ENCODE results near the gene PLPP3.

Gene PLPP3

GRCh38 chr1:56583957-56584468 is 4.7 kb upstream of the PLPP3 start:
- Histone ChIP-seq H3K9me3 (ENCODE audit: control insufficient read depth, low read length) (no peaks in the 10 kb centered on the region), H3K79me2 (no peaks in the 10 kb centered on the region), H3K27ac (no peak overlapping the region), H3K4me3 (ENCODE audit: low read depth, low read length) (no peak overlapping the region), H3K27me3 (ENCODE audit: control insufficient read depth, insufficient read depth, low read length) (no peaks in the 10 kb centered on the region), H3K9ac (no peak overlapping the region), H3K4me2 (ENCODE audit: low read length) (no peak overlapping the region), H3K4me1 (no peaks in the 10 kb centered on the region), H2AFZ (no peak overlapping the region), H3K36me3 (ENCODE audit: control insufficient read depth, insufficient read depth, low read length) (no peaks in the 10 kb centered on the region)
- no peak for TF ChIP-seq CTCF (IDR thresholded peaks at IDR 0.05)

- no peak overlapping the region for H2AFZ ChIP-seq
- no peak for TF ChIP-seq CTCF (IDR thresholded peaks at IDR 0.05)
- H3K9me3 ChIP-seq (ENCODE audit: control insufficient read depth, low read length): no peaks in the 10 kb centered on the region
- H3K79me2 ChIP-seq: peaks cover 3% of the 10 kb centered on the region
- H3K36me3 ChIP-seq (ENCODE audit: control insufficient read depth, insufficient read depth, low read length): no peaks in the 10 kb centered on the region
- H3K4me1 ChIP-seq: no peaks in the 10 kb centered on the region
- H3K4me3 ChIP-seq (ENCODE audit: low read depth, low read length): no peak overlapping the region
- no peak overlapping the region for H3K27ac ChIP-seq
- no peaks in the 10 kb centered on the region for H3K27me3 ChIP-seq (ENCODE audit: control insufficient read depth, insufficient read depth, low read length)
- no peak overlapping the region for H3K9ac ChIP-seq
- H3K4me2 ChIP-seq (ENCODE audit: low read length): no peak overlapping the region
These were observed 1.4 kb upstream of the PLPP3 start for GRCh38 chr1:56580771-56581170.

GRCh38 chr1:56578138-56578962 is 1.0 kb downstream of the PLPP3 start:
- Histone ChIP-seq H3K79me2 (peaks cover 10% of the 10 kb centered on the region), H2AFZ (peak overlapping the region; percentile 83), H3K27me3 (ENCODE audit: control insufficient read depth, insufficient read depth, low read length) (no peaks in the 10 kb centered on the region), H3K9ac (peak overlapping the region; percentile 61), H3K4me1 (peaks cover 5% of the 10 kb centered on the region), H3K27ac (peak overlapping the region; percentile 90), H3K9me3 (ENCODE audit: control insufficient read depth, low read length) (no peaks in the 10 kb centered on the region), H3K4me3 (ENCODE audit: low read depth, low read length) (peak overlapping the region; percentile 94), H3K36me3 (ENCODE audit: control insufficient read depth, insufficient read depth, low read length) (no peaks in the 10 kb centered on the region), H3K4me2 (ENCODE audit: low read length) (peak overlapping the region; percentile 85)
- no peak for TF ChIP-seq CTCF (IDR thresholded peaks at IDR 0.05)

- H3K4me3 ChIP-seq (ENCODE audit: low read depth, low read length): peak overlapping the region; percentile 94
- peak overlapping the region; percentile 53 for H3K9ac ChIP-seq
- H3K36me3 ChIP-seq (ENCODE audit: control insufficient read depth, insufficient read depth, low read length): no peaks in the 10 kb centered on the region
- no peaks in the 10 kb centered on the region for H3K9me3 ChIP-seq (ENCODE audit: control insufficient read depth, low read length)
- H3K4me1 ChIP-seq: peaks cover 5% of the 10 kb centered on the region
- no peaks in the 10 kb centered on the region for H3K27me3 ChIP-seq (ENCODE audit: control insufficient read depth, insufficient read depth, low read length)
- H3K79me2 ChIP-seq: peaks cover 10% of the 10 kb centered on the region
- H2AFZ ChIP-seq: peak overlapping the region; percentile 62
- peak; percentile 2 for TF ChIP-seq CTCF (IDR thresholded peaks at IDR 0.05)
- peak overlapping the region; percentile 85 for H3K4me2 ChIP-seq (ENCODE audit: low read length)
- peak overlapping the region; percentile 90 for H3K27ac ChIP-seq
These were observed 1.8 kb downstream of the PLPP3 start for GRCh38 chr1:56577406-56578137.
